Right atrium auricular region (tissue), 2 donors: Measurements from ENCODE around the gene SLC19A3. TPM values are rescaled to one million over a fixed set of nuclear protein-coding genes. Genes with fewer than 3 reads are reported as not detected.
"Not testable (repeated sequence)": the region's sequence is repeated elsewhere in the genome, so short reads cannot be mapped to it uniquely, and the experiment has no call there.

Source experiments
- DNase-seq: peaks from one replicate; pipeline ENCODE4 v3.0.0-alpha.2; 2019; ENCODE audit warnings: low spot score
- H3K27ac ChIP-seq, 2 donors: fragments of 200-600 bp; sonication (generic); 1 replicate in 1 of 2; 2 replicates in 1 of 2; pipeline ENCODE4 v1.5.1; 2016 to 2019
- H3K27me3 ChIP-seq, 2 donors: fragments of 200-600 bp; sonication (generic); one replicate each; pipeline versions ENCODE4 v1.5.1 to v1.6.0; 2017 to 2019
- H3K36me3 ChIP-seq: fragments of 200-600 bp; sonication (generic); one replicate; pipeline ENCODE4 v1.5.1; 2016
- H3K4me1 ChIP-seq, 2 donors: fragments of 200-600 bp; sonication (generic); one replicate each; pipeline versions ENCODE4 v1.5.1 to v1.6.0; 2017 to 2019
- H3K4me3 ChIP-seq, 2 donors: fragments of 200-600 bp; sonication (generic); 1 replicate in 1 of 2; 2 replicates in 1 of 2; pipeline ENCODE4 v1.5.1; 2017 to 2019; ENCODE audit warnings: mild to moderate bottlenecking in 1 of 2, moderate library complexity in 1 of 2
- H3K9me3 ChIP-seq, 2 donors: fragments of 200-600 bp; sonication (generic); one replicate each; pipeline ENCODE4 v1.5.1; 2019
- total RNA-seq, 2 donors: library from RNA; depleted of rRNA; stranded (reverse); fragments of >200 nt; gene quantifications; one replicate each; pipeline ENCODE4 v1.1.0, GENCODE V29; 2016
- TF ChIP-seq, protein P1 (sequence below), 2 donors: fragments of 200-600 bp; sonication (generic); IDR thresholded peaks; one replicate each; pipeline ENCODE4 v1.5.1; 2019; ENCODE audit warnings: antibody characterized with exemption in 2 of 2

The SLC19A3 gene
- 1 to 10 TPM; 1.0 to 3.5 TPM for total RNA-seq

DNA sequence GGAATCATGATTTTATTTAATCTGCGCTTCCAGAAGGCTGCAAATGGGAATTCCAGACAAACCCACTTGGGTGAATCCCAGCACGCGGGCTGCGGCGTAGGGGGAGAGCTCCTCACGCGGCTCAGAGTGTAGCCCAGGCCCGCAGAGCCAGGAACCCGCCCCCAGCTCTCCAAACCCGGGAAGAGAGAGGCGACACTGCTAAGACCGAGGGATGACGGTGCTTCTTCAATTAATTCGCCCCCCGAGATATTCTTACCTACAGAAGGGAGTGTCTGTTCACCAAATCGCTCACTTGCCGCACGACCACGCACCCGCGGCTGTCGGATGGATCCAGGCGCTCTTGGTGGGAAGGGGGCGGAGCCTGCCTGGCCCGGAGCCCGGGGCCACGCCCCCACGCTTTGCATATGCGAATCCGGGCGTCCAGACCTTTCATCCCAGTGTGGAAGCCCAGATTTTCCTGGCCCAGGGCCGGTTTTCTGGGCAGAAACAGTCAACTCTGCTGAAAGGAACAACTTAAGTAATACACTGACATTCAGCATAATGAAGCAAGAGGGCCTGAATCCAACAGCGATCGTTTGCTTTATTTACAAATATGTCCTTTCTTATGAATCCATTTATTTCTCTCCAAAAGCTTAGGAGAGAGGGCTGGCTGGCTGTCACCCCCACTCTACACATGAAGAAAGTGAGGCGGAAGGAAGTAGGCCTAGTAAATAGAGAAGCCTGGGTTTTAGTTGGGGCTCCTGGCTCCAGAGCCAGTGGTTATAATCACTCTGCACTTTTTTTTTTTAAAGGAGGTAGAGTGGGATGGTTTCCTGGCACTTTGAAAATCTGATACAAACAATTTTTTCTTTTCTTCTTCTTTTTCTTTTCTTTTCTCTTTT lies at the start of gene SLC19A3:
Gene SLC19A3 (minus strand): TSS at position 342 of the 881 bp plus-strand sequence. CDS start 15,710 bp downstream, outside the sequence.
- H3K27ac ChIP-seq: peak within 1 kb of the TSS; percentile 5 to 37
- no peaks in the 10 kb centered on the region for H3K27me3 ChIP-seq
- peaks cover 0 to 7% of the 10 kb centered on the region in 2 donors for H3K4me1 ChIP-seq
- H3K4me3 ChIP-seq: peak within 1 kb of the TSS; percentile 19 to 46
- peak; percentile 94 for DNase-seq
- no peaks in the 10 kb centered on the region for H3K36me3 ChIP-seq
- TF ChIP-seq, protein P1, sequence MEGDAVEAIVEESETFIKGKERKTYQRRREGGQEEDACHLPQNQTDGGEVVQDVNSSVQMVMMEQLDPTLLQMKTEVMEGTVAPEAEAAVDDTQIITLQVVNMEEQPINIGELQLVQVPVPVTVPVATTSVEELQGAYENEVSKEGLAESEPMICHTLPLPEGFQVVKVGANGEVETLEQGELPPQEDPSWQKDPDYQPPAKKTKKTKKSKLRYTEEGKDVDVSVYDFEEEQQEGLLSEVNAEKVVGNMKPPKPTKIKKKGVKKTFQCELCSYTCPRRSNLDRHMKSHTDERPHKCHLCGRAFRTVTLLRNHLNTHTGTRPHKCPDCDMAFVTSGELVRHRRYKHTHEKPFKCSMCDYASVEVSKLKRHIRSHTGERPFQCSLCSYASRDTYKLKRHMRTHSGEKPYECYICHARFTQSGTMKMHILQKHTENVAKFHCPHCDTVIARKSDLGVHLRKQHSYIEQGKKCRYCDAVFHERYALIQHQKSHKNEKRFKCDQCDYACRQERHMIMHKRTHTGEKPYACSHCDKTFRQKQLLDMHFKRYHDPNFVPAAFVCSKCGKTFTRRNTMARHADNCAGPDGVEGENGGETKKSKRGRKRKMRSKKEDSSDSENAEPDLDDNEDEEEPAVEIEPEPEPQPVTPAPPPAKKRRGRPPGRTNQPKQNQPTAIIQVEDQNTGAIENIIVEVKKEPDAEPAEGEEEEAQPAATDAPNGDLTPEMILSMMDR (IDR thresholded peaks at IDR 0.05): no peak
- H3K9me3 ChIP-seq: no peaks in the 10 kb centered on the region

GRCh38 chr2:227766373-227766883 lies 48.6 kb upstream of the SLC19A3 start:
- H3K27ac ChIP-seq: peak overlapping the region in 1 of 2 donors; percentile 17
- peaks cover 0 to 11% of the 10 kb centered on the region in 2 donors for H3K4me1 ChIP-seq
- H3K36me3 ChIP-seq: no peaks in the 10 kb centered on the region
- no peaks in the 10 kb centered on the region for H3K27me3 ChIP-seq
- TF ChIP-seq, protein P1 (IDR thresholded peaks at IDR 0.05): peak; percentile 73 to 88
- H3K4me3 ChIP-seq: no peak overlapping the region
- H3K9me3 ChIP-seq: no peaks in the 10 kb centered on the region
- DNase-seq: peak; percentile 89

DNA sequence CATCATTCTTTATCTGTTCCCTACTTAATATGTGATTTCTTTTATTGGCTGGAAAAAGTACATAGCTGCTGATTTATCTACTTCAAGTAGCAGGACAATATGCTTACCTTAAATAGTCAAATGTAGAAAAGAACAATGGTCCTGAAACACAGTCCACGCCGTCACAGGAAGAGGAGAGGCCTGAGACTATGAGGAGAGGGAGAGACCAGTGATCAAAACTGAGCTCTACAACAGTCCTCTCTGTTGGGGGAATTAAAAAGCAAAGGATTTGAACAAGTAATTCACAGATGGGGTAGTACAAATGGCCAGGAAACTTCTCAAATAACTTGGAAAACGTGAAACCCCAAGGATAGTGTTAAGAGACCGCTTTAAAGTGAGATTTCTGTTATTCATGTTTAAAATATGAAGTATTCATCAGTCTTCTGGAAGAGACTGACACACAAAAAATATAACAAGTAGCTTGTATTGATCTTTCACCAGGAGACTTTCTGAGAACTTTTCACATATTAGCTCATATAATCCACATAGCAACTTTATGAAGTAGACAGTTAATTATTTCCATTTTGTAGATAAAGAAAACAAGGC lies 48.1 kb upstream of the SLC19A3 start:
- no peak overlapping the region for H3K4me3 ChIP-seq
- H3K36me3 ChIP-seq: no peaks in the 10 kb centered on the region
- H3K27me3 ChIP-seq: no peaks in the 10 kb centered on the region
- TF ChIP-seq, protein P1 (IDR thresholded peaks at IDR 0.05): no peak
- H3K4me1 ChIP-seq: peaks cover 0 to 11% of the 10 kb centered on the region in 2 donors
- DNase-seq: no peak
- peak overlapping the region in 1 of 2 donors; percentile 17 for H3K27ac ChIP-seq
- H3K9me3 ChIP-seq: no peaks in the 10 kb centered on the region

- Histone ChIP-seq H3K36me3 (no peaks in the 10 kb centered on the region), H3K9me3 (no peaks in the 10 kb centered on the region), H3K27me3 (no peaks in the 10 kb centered on the region), H3K4me3 (no peak overlapping the region), H3K27ac (no peak overlapping the region), H3K4me1 (peaks cover 0 to 11% of the 10 kb centered on the region in 2 donors)
- DNase-seq: no peak
- TF ChIP-seq, protein P1 (IDR thresholded peaks at IDR 0.05): no peak
Measured at GRCh38 chr2:227761740-227762476, 44.1 kb upstream of the SLC19A3 start.

DNA sequence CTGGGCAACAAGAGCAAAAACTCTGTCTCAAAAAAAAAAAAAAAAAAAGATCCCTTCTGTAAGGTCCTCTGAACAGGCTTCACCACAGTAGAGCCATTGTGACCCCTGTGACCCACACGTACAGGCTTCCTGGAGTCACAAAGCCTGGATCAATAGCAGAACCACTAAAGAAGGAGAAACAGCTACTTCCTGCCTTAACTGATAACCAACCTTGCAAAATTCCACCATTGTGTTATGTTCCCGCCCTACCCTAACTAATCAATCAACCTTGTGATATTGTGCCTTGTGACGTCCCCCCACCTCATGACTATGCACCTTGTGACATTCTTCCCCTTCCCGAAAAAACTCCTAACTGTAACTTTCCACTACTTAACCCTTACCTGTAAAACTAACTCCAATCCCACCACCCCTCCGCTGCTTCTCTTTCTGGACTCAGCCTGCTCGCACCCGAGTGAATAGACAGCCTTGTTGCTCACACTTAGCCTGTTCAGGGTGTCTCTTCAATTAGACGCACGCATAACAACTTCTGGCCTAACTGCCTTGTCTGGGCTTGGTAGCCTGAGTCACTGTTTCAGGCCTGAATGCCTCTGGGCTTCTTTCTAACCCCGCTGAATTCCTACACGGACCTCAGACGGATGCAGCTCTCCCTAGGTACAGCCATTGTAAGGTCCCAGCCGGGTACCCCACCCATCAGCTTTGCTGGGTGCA lies 41.7 kb upstream of the SLC19A3 start:
- Histone ChIP-seq H3K27ac (no peak overlapping the region), H3K9me3 (no peaks in the 10 kb centered on the region), H3K27me3 (no peaks in the 10 kb centered on the region), H3K4me3 (no peak overlapping the region), H3K36me3 (no peaks in the 10 kb centered on the region), H3K4me1 (no peaks in the 10 kb centered on the region)
- TF ChIP-seq, protein P1 (IDR thresholded peaks at IDR 0.05): no peak
- DNase-seq: no peak

- not testable (repeated sequence) for H3K4me3 ChIP-seq, H3K9me3 ChIP-seq, H3K4me1 ChIP-seq, H3K27ac ChIP-seq, H3K27me3 ChIP-seq, H3K36me3 ChIP-seq, DNase-seq
Measured at GRCh38 chr2:227756261-227756660, 38.4 kb upstream of the SLC19A3 start.
